ENCODE data around the gene SLC22A2.

The SLC22A2 gene

DNA sequence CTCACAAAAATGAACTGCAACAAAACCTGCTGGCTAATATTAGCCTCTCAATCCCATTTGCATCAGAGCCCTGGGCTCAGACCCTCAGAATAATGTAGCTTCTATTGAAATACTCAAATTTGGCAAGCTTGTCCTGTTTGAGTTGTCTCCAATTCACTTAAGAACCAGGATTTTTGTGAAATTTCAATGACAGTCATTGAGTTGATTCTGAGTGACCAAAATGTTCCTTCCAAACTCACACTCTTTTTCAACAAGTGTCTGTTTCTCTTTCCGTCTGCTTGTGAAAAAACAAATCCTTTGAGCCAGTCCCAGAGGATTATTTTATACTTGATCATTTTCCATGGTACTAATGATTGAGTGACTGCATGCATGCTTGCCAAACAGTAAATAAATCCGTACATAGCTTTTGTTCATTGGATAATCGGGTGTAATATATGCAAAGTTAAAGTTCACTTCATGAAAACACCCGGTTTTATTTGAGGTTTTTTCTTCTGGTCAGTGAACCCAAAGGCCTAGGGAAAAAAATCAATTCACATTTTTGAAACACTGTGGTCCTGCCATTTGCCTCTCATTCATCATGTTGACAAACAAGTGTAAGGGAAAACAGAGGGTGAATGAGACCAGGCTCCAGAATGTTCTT, 16.4 kb upstream of the SLC22A2 start:
- H3K4me3 ChIP-seq (ENCODE audit: low read length, poor library complexity, severe bottlenecking): no peak overlapping the region

GRCh38 chr6:160273750-160274149, 15.1 kb upstream of the SLC22A2 start:
- no peak for TF ChIP-seq EZH2phosphoT487 (IDR thresholded peaks at IDR 0.05; ENCODE audit: borderline replicate concordance)
- TF ChIP-seq, protein P1, sequence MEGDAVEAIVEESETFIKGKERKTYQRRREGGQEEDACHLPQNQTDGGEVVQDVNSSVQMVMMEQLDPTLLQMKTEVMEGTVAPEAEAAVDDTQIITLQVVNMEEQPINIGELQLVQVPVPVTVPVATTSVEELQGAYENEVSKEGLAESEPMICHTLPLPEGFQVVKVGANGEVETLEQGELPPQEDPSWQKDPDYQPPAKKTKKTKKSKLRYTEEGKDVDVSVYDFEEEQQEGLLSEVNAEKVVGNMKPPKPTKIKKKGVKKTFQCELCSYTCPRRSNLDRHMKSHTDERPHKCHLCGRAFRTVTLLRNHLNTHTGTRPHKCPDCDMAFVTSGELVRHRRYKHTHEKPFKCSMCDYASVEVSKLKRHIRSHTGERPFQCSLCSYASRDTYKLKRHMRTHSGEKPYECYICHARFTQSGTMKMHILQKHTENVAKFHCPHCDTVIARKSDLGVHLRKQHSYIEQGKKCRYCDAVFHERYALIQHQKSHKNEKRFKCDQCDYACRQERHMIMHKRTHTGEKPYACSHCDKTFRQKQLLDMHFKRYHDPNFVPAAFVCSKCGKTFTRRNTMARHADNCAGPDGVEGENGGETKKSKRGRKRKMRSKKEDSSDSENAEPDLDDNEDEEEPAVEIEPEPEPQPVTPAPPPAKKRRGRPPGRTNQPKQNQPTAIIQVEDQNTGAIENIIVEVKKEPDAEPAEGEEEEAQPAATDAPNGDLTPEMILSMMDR (conservative IDR thresholded peaks at IDR 0.05; ENCODE audit: low read length): no peak
- H3K4me2 ChIP-seq (ENCODE audit: low read depth, low read length, poor library complexity, severe bottlenecking): no peak overlapping the region
- H3K9ac ChIP-seq (ENCODE audit: low read depth, low read length, poor library complexity, severe bottlenecking): no peak overlapping the region

More for the DNA sequence above, 16.4 kb upstream of the SLC22A2 start:
- Histone ChIP-seq H3K9me3 (ENCODE audit: insufficient read depth, low read depth, low read length) (no peaks in the 10 kb centered on the region), H3K9ac (ENCODE audit: low read depth, low read length, poor library complexity, severe bottlenecking) (no peak overlapping the region), H3K4me2 (ENCODE audit: low read depth, low read length, poor library complexity, severe bottlenecking) (no peak overlapping the region), H4K20me1 (ENCODE audit: insufficient read depth, low read length, poor library complexity, severe bottlenecking) (no peaks in the 10 kb centered on the region), H3K4me1 (ENCODE audit: insufficient read depth, low read length, poor library complexity, severe bottlenecking) (no peaks in the 10 kb centered on the region), H3K79me2 (ENCODE audit: insufficient read depth, low read length) (no peaks in the 10 kb centered on the region), H2AFZ (ENCODE audit: low read length) (no peak overlapping the region), H3K27me3 (ENCODE audit: insufficient read depth, low read length, poor library complexity, severe bottlenecking) (no peaks in the 10 kb centered on the region), H3F3A (ENCODE audit: low read depth) (no peaks in the 10 kb centered on the region), H3K9me2 (replicated peaks; ENCODE audit: low read depth, low read length) (no peaks in the 10 kb centered on the region), H3K36me3 (ENCODE audit: insufficient read depth, low read length) (no peaks in the 10 kb centered on the region)
- TF ChIP-seq, protein P1 (conservative IDR thresholded peaks at IDR 0.05; ENCODE audit: low read length): no peak
- no peak for TF ChIP-seq EZH2phosphoT487 (IDR thresholded peaks at IDR 0.05; ENCODE audit: borderline replicate concordance)

GRCh38 chr6:160273196-160273595, 14.6 kb upstream of the SLC22A2 start:
- H3K4me3 ChIP-seq (ENCODE audit: low read length, poor library complexity, severe bottlenecking): no peak overlapping the region
- H3K9ac ChIP-seq (ENCODE audit: low read depth, low read length, poor library complexity, severe bottlenecking): no peak overlapping the region
- H3K4me2 ChIP-seq (ENCODE audit: low read depth, low read length, poor library complexity, severe bottlenecking): no peak overlapping the region
- H3K27me3 ChIP-seq (ENCODE audit: insufficient read depth, low read length, poor library complexity, severe bottlenecking): no peaks in the 10 kb centered on the region
- H3K36me3 ChIP-seq (ENCODE audit: insufficient read depth, low read length): no peaks in the 10 kb centered on the region
- H3F3A ChIP-seq (ENCODE audit: low read depth): no peaks in the 10 kb centered on the region
- no peaks in the 10 kb centered on the region for H3K4me1 ChIP-seq (ENCODE audit: insufficient read depth, low read length, poor library complexity, severe bottlenecking)
- TF ChIP-seq, protein P1 (conservative IDR thresholded peaks at IDR 0.05; ENCODE audit: low read length): no peak
- no peak for TF ChIP-seq EZH2phosphoT487 (IDR thresholded peaks at IDR 0.05; ENCODE audit: borderline replicate concordance)
- H3K9me2 ChIP-seq (replicated peaks; ENCODE audit: low read depth, low read length): no peaks in the 10 kb centered on the region
- H3K9me3 ChIP-seq (ENCODE audit: insufficient read depth, low read depth, low read length): no peaks in the 10 kb centered on the region
- H3K79me2 ChIP-seq (ENCODE audit: insufficient read depth, low read length): no peaks in the 10 kb centered on the region
- no peaks in the 10 kb centered on the region for H4K20me1 ChIP-seq (ENCODE audit: insufficient read depth, low read length, poor library complexity, severe bottlenecking)
- no peak overlapping the region for H2AFZ ChIP-seq (ENCODE audit: low read length)

More at GRCh38 chr6:160273750-160274149, 15.1 kb upstream of the SLC22A2 start:
- Histone ChIP-seq H3K9me2 (replicated peaks; ENCODE audit: low read depth, low read length) (no peaks in the 10 kb centered on the region), H3K4me1 (ENCODE audit: insufficient read depth, low read length, poor library complexity, severe bottlenecking) (no peaks in the 10 kb centered on the region), H3F3A (ENCODE audit: low read depth) (no peaks in the 10 kb centered on the region), H3K27me3 (ENCODE audit: insufficient read depth, low read length, poor library complexity, severe bottlenecking) (no peaks in the 10 kb centered on the region), H3K4me3 (ENCODE audit: low read length, poor library complexity, severe bottlenecking) (no peak overlapping the region), H4K20me1 (ENCODE audit: insufficient read depth, low read length, poor library complexity, severe bottlenecking) (no peaks in the 10 kb centered on the region), H3K79me2 (ENCODE audit: insufficient read depth, low read length) (no peaks in the 10 kb centered on the region), H2AFZ (ENCODE audit: low read length) (no peak overlapping the region), H3K9me3 (ENCODE audit: insufficient read depth, low read depth, low read length) (no peaks in the 10 kb centered on the region), H3K36me3 (ENCODE audit: insufficient read depth, low read length) (no peaks in the 10 kb centered on the region)

Measured in Loucy (cell line).